Neural crest cell (in vitro differentiated cells): Measurements from ENCODE around the gene GBE1. TPM values are rescaled to one million over a fixed set of nuclear protein-coding genes. Genes with fewer than 3 reads are reported as not detected.

Experiments used
- DNase-seq: peaks from one replicate; pipeline ENCODE4 v3.0.0; 2021; ENCODE audit warnings: low read depth, mixed read lengths, low spot score
- H3K27ac Mint-ChIP-seq: one replicate; pipeline ENCODE4 v1.8.0; 2021; ENCODE audit warnings: mild to moderate bottlenecking, mixed read lengths; ENCODE audit not compliant: unreplicated experiment
- H3K27me3 Mint-ChIP-seq: 2 replicates; pipeline ENCODE4 v1.8.0; 2021; ENCODE audit warnings: low read depth, mild to moderate bottlenecking, mixed read lengths
- H3K36me3 Mint-ChIP-seq: 2 replicates; pipeline ENCODE4 v1.8.0; 2021; ENCODE audit warnings: low read depth, mild to moderate bottlenecking, mixed read lengths
- H3K4me1 Mint-ChIP-seq: 2 replicates; pipeline ENCODE4 v1.8.0; 2021; ENCODE audit warnings: mixed read lengths
- H3K4me3 Mint-ChIP-seq: one replicate; pipeline ENCODE4 v1.8.0; 2021; ENCODE audit warnings: mild to moderate bottlenecking, mixed read lengths
- H3K9me3 Mint-ChIP-seq: 2 replicates; pipeline ENCODE4 v1.8.0; 2021; ENCODE audit warnings: mixed read lengths
- total RNA-seq: library from RNA; stranded (reverse); gene quantifications from 2 replicates; pipeline ENCODE4 v1.2.1, GENCODE V29; 2021
- TF ChIP-seq, protein P1 (sequence below): fragments of 200-600 bp; sonication (generic); conservative IDR thresholded peaks from 2 replicates; pipeline ENCODE4 v1.5.0; 2021; ENCODE audit warnings: antibody characterized with exemption, mild to moderate bottlenecking

Gene GBE1
- total RNA-seq, 1 donor from 2014 or later = 16.8 TPM

DNA sequence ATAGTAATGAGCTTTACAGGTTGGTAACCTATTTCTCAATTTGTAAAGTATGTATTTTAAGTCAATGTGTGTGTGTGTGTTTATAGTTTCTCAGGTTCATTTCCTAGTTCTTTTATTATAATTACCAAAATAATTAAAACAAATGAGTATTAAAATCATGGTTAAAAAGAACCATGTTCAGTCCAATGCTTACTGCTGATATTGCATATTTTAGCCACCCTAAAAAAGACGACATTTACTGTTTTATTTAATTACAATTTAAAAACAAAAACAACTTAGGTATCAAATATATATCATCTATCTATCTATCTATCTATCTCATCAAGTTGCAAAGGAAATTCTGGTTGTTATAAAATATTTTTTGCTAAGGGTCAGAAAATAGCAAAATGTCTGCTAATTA lies 203.3 kb downstream of the GBE1 start:
- TF ChIP-seq, protein P1, sequence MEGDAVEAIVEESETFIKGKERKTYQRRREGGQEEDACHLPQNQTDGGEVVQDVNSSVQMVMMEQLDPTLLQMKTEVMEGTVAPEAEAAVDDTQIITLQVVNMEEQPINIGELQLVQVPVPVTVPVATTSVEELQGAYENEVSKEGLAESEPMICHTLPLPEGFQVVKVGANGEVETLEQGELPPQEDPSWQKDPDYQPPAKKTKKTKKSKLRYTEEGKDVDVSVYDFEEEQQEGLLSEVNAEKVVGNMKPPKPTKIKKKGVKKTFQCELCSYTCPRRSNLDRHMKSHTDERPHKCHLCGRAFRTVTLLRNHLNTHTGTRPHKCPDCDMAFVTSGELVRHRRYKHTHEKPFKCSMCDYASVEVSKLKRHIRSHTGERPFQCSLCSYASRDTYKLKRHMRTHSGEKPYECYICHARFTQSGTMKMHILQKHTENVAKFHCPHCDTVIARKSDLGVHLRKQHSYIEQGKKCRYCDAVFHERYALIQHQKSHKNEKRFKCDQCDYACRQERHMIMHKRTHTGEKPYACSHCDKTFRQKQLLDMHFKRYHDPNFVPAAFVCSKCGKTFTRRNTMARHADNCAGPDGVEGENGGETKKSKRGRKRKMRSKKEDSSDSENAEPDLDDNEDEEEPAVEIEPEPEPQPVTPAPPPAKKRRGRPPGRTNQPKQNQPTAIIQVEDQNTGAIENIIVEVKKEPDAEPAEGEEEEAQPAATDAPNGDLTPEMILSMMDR = no peak
- Mint-ChIP-seq H3K9me3 (no peaks in the 10 kb centered on the region), H3K27ac (no peak overlapping the region), H3K4me1 (no peaks in the 10 kb centered on the region), H3K27me3 (no peaks in the 10 kb centered on the region), H3K36me3 (no peaks in the 10 kb centered on the region), H3K4me3 (no peak overlapping the region)
- DNase-seq = no peak

DNA sequence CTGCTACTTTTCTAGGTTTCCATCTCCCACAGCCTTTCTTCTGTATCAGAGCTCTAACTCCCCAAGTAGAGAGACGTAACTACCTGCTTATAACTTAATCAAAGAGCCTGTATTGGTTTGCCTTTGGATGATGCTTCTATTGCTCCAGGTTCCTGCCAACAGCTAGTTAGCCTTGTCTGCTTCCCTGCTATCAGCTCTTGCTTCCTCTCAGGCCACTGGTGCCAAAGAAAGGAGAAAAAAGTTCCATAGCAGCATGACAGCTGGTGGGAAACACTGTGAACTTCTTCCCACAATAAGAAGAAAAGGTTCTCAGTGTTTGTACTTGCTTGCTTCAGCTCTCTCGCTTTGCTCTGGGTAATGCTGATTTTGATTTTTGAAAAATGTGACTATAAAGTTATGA lies 206.6 kb downstream of the GBE1 start:
- Mint-ChIP-seq H3K27me3 (no peaks in the 10 kb centered on the region), H3K9me3 (peaks cover 6% of the 10 kb centered on the region), H3K4me1 (no peaks in the 10 kb centered on the region), H3K4me3 (no peak overlapping the region), H3K36me3 (peaks cover 14% of the 10 kb centered on the region), H3K27ac (no peak overlapping the region)
- TF ChIP-seq, protein P1 = no peak
- DNase-seq = no peak

DNA sequence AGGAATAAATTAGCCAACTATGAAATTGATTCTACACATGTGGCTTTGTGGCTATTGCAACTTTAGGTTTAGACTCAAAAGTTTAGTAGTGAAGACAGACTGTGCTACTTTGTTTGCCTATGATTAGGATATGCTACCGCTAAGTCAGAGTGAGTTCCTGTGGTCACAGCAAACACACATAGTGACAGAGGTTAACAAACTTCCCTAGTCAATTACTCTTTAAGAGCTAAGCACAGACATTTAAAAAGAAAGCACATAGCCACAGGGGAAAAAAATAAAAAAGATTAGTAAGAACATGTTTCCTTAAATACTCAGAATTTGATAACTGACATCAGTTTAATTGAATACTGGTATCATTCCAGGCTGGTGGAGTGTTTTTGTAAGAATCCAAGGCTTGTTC lies 207.1 kb downstream of the GBE1 start:
- Mint-ChIP-seq H3K36me3 (peaks cover 14% of the 10 kb centered on the region), H3K27me3 (no peaks in the 10 kb centered on the region), H3K27ac (no peak overlapping the region), H3K4me3 (no peak overlapping the region), H3K4me1 (no peaks in the 10 kb centered on the region), H3K9me3 (peaks cover 6% of the 10 kb centered on the region)
- TF ChIP-seq, protein P1 = no peak
- no peak for DNase-seq

DNA sequence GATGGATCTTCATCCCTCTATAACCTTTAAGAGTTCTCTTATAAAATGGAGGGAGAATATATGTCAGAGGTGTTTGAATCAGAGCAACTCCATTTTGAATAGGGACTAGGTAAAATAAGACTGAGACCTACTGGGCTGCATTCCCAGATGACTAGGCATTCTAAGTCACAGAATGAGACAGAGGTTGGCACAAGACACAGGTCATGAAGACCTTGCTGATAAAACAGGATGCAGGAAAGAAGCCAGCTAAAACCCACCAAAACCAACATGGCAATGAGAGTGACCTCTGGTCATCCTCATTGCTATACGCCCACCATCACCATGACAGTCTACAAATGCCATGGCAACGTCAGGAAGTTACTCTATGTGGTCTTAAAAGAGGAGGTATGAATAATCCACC lies 211.0 kb downstream of the GBE1 start:
- no peak for DNase-seq
- Mint-ChIP-seq H3K4me1 (no peaks in the 10 kb centered on the region), H3K36me3 (peaks cover 17% of the 10 kb centered on the region), H3K27me3 (no peaks in the 10 kb centered on the region), H3K4me3 (no peak overlapping the region), H3K27ac (no peak overlapping the region), H3K9me3 (peaks cover 9% of the 10 kb centered on the region)
- TF ChIP-seq, protein P1 = no peak

DNA sequence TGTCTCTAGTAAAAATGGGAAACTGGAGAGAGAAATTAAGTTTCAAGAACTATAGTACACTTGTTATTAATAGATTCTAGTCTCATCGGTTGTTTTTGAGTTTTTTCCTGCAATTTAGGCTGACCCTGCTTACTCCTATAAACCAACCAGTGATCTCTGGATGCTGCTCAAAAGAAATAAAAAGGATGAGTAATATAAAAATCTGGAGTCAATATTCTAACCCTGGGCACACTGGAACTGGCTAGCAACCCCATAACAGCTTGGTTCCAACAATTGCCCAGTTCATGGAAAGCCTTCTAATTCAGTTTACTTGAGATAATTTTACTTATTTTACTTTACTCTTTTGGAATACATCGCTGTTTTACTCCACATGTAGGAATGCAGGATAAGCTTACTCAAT lies 211.6 kb downstream of the GBE1 start:
- no peak overlapping the region for H3K4me3 Mint-ChIP-seq
- H3K36me3 Mint-ChIP-seq = peaks cover 17% of the 10 kb centered on the region
- no peak overlapping the region for H3K27ac Mint-ChIP-seq
- TF ChIP-seq, protein P1 = no peak
- no peaks in the 10 kb centered on the region for H3K4me1 Mint-ChIP-seq
- no peak for DNase-seq
- peaks cover 9% of the 10 kb centered on the region for H3K9me3 Mint-ChIP-seq
- no peaks in the 10 kb centered on the region for H3K27me3 Mint-ChIP-seq

DNA sequence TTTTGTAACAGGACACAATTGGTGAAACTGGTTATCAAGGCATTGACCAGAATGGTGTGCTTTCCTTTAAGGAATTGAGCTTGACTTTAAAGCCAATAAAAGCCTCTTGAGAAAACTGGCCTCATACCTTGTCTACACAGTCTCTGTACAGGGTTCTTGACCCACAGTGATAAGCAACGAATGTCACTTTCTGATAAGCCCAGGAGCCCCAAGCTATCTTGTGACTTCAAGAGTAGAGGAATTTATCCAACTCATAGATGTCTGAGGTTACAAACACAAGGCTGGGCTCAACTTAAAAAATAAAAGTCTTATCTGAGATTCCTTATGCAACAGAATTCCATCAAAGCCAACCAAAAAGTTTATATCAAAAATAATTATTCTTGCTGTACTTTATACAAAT lies 212.1 kb downstream of the GBE1 start:
- Mint-ChIP-seq H3K9me3 (peaks cover 9% of the 10 kb centered on the region), H3K27ac (no peak overlapping the region), H3K4me1 (no peaks in the 10 kb centered on the region), H3K27me3 (no peaks in the 10 kb centered on the region), H3K4me3 (no peak overlapping the region), H3K36me3 (peaks cover 17% of the 10 kb centered on the region)
- TF ChIP-seq, protein P1 = no peak
- no peak for DNase-seq
